Caco-2 (cell line): Measurements from ENCODE around the gene RSPO4. TPM values are rescaled to one million over a fixed set of nuclear protein-coding genes. Genes with fewer than 3 reads are reported as not detected.

Experiments
- BruUV-seq: library from RNA; stranded (reverse); fragments of 400-500 nt; replicated peaks from 2 replicates; lab custom pipeline; 2021; lab: Mats Ljungman, UMichigan
- CTCF ChIA-PET: fragments of 300-600 bp; sonication (Branson Sonifier 250); formaldehyde crosslinking; loops from one replicate; lab custom pipeline; 2022; ENCODE audit warnings: antibody characterized with exemption; lab: Charles Lee
- POLR2A ChIA-PET: fragments of 300-600 bp; sonication (Branson Sonifier 250); formaldehyde crosslinking; loops from one replicate; lab custom pipeline; 2022; ENCODE audit warnings: antibody characterized with exemption; lab: Charles Lee
- DNase-seq, 2 experiments: peaks; one replicate each; pipeline versions ENCODE4 v3.0.0 to v3.0.0-alpha.2; 2020 to 2022
- H3K27me3 ChIP-seq: replicated peaks from 2 replicates; pipeline ENCODE4 v1.6.0; 2011; ENCODE audit warnings: low read length; ENCODE audit not compliant: control insufficient read depth, insufficient read depth
- H3K36me3 ChIP-seq: 2 replicates; pipeline ENCODE4 v1.5.1; 2011; ENCODE audit warnings: low read length; ENCODE audit not compliant: control insufficient read depth, insufficient read depth
- H3K4me1 ChIP-seq: fragments of 250-450 bp; sonication (Bioruptor Pico); 2 replicates; pipeline ENCODE4 v1.5.1; 2020; ENCODE audit warnings: mild to moderate bottlenecking
- H3K4me3 ChIP-seq: 2 replicates; pipeline ENCODE4 v1.5.1; 2011; ENCODE audit warnings: low read depth, mild to moderate bottlenecking, control low read depth, low read length
- H3K9me3 ChIP-seq: fragments of 250-450 bp; sonication (Bioruptor Pico); 2 replicates; pipeline ENCODE4 v1.5.1; 2020; ENCODE audit warnings: mild to moderate bottlenecking, moderate library complexity
- H3K27ac Mint-ChIP-seq: one replicate; pipeline ENCODE4 v1.8.0; 2022; ENCODE audit warnings: mixed read lengths; ENCODE audit not compliant: unreplicated experiment
- H3K27me3 Mint-ChIP-seq: one replicate; pipeline ENCODE4 v1.8.0; 2022; ENCODE audit warnings: mixed read lengths; ENCODE audit not compliant: insufficient read depth, unreplicated experiment
- H3K36me3 Mint-ChIP-seq: one replicate; pipeline ENCODE4 v1.8.0; 2022; ENCODE audit warnings: mild to moderate bottlenecking, mixed read lengths; ENCODE audit not compliant: insufficient read depth, unreplicated experiment
- H3K4me1 Mint-ChIP-seq: one replicate; pipeline ENCODE4 v1.8.0; 2022; ENCODE audit warnings: low read depth, mixed read lengths; ENCODE audit not compliant: unreplicated experiment
- H3K4me3 Mint-ChIP-seq: one replicate; pipeline ENCODE4 v1.8.0; 2022; ENCODE audit warnings: mild to moderate bottlenecking, moderate library complexity, mixed read lengths; ENCODE audit not compliant: unreplicated experiment
- H3K9me3 Mint-ChIP-seq: one replicate; pipeline ENCODE4 v1.8.0; 2022; ENCODE audit warnings: mixed read lengths; ENCODE audit not compliant: unreplicated experiment
- CTCF ChIP-seq, 2 experiments: fragments of 200-600 bp in 1 of 2; IDR thresholded peaks; 1 replicate in 1 of 2; 2 replicates in 1 of 2; pipeline versions ENCODE4 v1.5.1 to v1.8.0; 2011 to 2022; ENCODE audit warnings: antibody characterized with exemption in 1 of 2, control low read depth in 1 of 2, inconsistent platforms in 1 of 2, low read depth in 1 of 2, low read length in 1 of 2, mild to moderate bottlenecking in 1 of 2, moderate library complexity in 1 of 2; ENCODE audit not compliant: insufficient read depth in 1 of 2, severe bottlenecking in 1 of 2, unreplicated experiment in 1 of 2
- intact Hi-C: fragments of 100-400 bp; cut with micrococcal nuclease; formaldehyde crosslinking; loops from one replicate; pipeline ENCODE4 v1.10.0; 2022; ENCODE audit not compliant: unreplicated experiment
- total RNA-seq: library from RNA; stranded (reverse); gene quantifications from 2 replicates; pipeline ENCODE4 v1.2.3, GENCODE V29; 2022

Gene RSPO4
- total RNA-seq, 1 experiment from 2014 or later = 0.41 TPM

GRCh38 chr20:916125-916799 lies 85.8 kb downstream of the RSPO4 start, which contains the start of gene ANGPT4:
Gene ANGPT4, minus strand, starts transcription at chr20:916334. Its CDS starts 120 bp downstream, at chr20:916214.
- Histone ChIP-seq H3K4me3 (no peak within 1 kb of the TSS), H3K27me3 (no peaks in the 10 kb centered on the region), H3K36me3 (no peaks in the 10 kb centered on the region), H3K9me3 (no peaks in the 10 kb centered on the region), H3K4me1 (0 out of 2 replicates have a peak, but pooled peaks cover 2% of the 10 kb centered on the region)
- H3K27ac Mint-ChIP-seq = no peak within 1 kb of the TSS
- BruUV-seq = no TSS peak
- DNase-seq = no peak
- no peaks in the 10 kb centered on the region for H3K9me3 Mint-ChIP-seq
- CTCF ChIA-PET = interaction anchor here (1.2 kb wide), 1 partner anchor 90 kb away, joined by 3 read pairs; no protein-coding TSS in a partner anchor
- POLR2A ChIA-PET = no interaction called here
- H3K27me3 Mint-ChIP-seq = peaks cover 8% of the 10 kb centered on the region
- H3K4me3 Mint-ChIP-seq = no peak within 1 kb of the TSS
- no peaks in the 10 kb centered on the region for H3K4me1 Mint-ChIP-seq
- no peak for TF ChIP-seq CTCF (IDR thresholded peaks at IDR 0.05; ENCODE audit: insufficient read depth in 1 of 2, low read depth in 1 of 2, low read length in 1 of 2, severe bottlenecking in 1 of 2, unreplicated experiment in 1 of 2)
- H3K36me3 Mint-ChIP-seq = no peaks in the 10 kb centered on the region
- intact Hi-C loops = no loop called here

DNA sequence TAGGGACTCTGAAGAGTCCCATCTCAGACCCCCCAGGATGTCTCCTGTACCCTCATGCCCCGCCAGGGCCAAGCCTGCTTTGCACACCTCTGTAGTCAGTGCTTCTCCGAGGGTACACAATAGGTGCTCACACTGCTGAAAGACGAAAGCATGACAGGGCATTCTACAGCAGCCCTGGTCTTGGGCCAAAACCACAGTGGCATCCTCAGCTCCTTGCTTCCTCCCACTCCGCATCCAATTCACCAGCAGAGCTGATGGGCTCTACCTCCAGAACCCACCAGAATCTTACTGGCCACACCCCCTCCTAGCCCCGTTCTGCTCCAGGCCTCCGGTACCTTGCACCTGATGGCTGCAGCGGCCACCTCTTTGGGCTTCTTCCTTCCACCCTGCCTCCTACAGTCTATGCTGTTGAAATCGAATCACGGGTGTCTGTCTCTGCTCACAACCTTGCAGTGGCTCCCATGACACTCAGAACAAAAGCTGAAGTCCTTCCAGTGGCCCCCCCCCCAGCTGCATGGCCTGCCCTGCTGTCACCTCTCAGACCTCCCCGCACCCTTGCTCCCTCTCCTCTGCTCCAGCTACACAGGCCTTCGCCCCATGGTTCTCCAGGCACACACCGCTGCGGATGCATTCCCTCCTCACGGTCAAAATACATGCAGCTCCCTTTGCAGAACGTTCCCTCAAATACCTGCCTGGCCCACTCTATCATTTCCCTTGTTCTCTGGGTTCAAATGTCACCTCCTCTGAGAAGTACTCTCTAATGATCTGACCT lies 87.2 kb downstream of the RSPO4 start:
- no peaks in the 10 kb centered on the region for H3K4me1 Mint-ChIP-seq
- no peaks in the 10 kb centered on the region for H3K9me3 ChIP-seq
- no peaks in the 10 kb centered on the region for H3K9me3 Mint-ChIP-seq
- BruUV-seq = no TSS peak
- no peak overlapping the region for H3K4me3 Mint-ChIP-seq
- peaks cover 12% of the 10 kb centered on the region for H3K4me1 ChIP-seq
- H3K27me3 ChIP-seq = no peaks in the 10 kb centered on the region
- CTCF ChIA-PET = no interaction called here
- no peak for DNase-seq
- H3K36me3 Mint-ChIP-seq = no peaks in the 10 kb centered on the region
- H3K36me3 ChIP-seq = no peaks in the 10 kb centered on the region
- no peak overlapping the region for H3K27ac Mint-ChIP-seq
- intact Hi-C loops = no loop called here
- no peak overlapping the region for H3K4me3 ChIP-seq
- TF ChIP-seq CTCF (IDR thresholded peaks at IDR 0.05; ENCODE audit: insufficient read depth in 1 of 2, low read depth in 1 of 2, low read length in 1 of 2, severe bottlenecking in 1 of 2, unreplicated experiment in 1 of 2) = no peak
- peaks cover 8% of the 10 kb centered on the region for H3K27me3 Mint-ChIP-seq
- POLR2A ChIA-PET = no interaction called here

DNA sequence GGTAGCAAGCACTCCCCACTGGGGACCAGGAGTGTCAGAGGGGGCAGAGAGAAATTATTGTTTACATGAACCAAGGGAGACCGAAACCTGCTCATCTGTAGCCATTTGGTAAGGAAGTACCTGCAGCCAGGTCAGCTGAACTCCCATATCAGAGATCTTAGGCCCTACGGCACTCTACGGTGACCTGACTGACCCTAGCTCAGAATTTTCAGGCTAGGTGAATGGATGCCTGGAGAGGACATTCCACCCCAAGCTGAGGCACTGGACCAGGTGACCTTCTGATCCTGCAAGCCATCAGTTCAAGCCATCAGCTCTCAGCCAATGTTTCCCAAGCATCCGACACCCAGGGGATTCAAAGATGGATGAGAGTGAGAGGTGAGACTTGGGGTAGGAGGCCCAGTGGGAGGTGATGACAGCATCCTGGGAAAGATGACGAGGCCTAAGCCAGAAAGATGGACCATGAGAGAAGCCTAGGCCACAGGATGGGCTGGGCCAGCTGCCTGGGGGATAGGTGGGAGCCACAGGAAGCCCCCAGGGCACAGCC lies 88.7 kb downstream of the RSPO4 start:
- no TSS peak for BruUV-seq
- H3K36me3 Mint-ChIP-seq = no peaks in the 10 kb centered on the region
- H3K27ac Mint-ChIP-seq = no peak overlapping the region
- H3K4me3 Mint-ChIP-seq = no peak overlapping the region
- no peak for DNase-seq
- Histone ChIP-seq H3K4me3 (no peak overlapping the region), H3K36me3 (no peaks in the 10 kb centered on the region), H3K4me1 (peaks cover 12% of the 10 kb centered on the region), H3K9me3 (no peaks in the 10 kb centered on the region), H3K27me3 (no peaks in the 10 kb centered on the region)
- H3K9me3 Mint-ChIP-seq = no peaks in the 10 kb centered on the region
- intact Hi-C loops = no loop called here
- no peaks in the 10 kb centered on the region for H3K4me1 Mint-ChIP-seq
- POLR2A ChIA-PET = no interaction called here
- TF ChIP-seq CTCF (IDR thresholded peaks at IDR 0.05; ENCODE audit: insufficient read depth in 1 of 2, low read depth in 1 of 2, low read length in 1 of 2, severe bottlenecking in 1 of 2, unreplicated experiment in 1 of 2) = no peak
- peaks cover 8% of the 10 kb centered on the region for H3K27me3 Mint-ChIP-seq
- CTCF ChIA-PET = no interaction called here
